NCI-H1694 (cell line): ENCODE data around the gene POLR1A.

Experiments used
- DNase-seq: peaks from one replicate; lab custom pipeline; 2025; lab: John Stamatoyannopoulos, UW

Gene POLR1A

GRCh38 chr2:85976106-85976920 lies 129.4 kb downstream of the POLR1A start:
- DNase-seq, result no peak

DNA sequence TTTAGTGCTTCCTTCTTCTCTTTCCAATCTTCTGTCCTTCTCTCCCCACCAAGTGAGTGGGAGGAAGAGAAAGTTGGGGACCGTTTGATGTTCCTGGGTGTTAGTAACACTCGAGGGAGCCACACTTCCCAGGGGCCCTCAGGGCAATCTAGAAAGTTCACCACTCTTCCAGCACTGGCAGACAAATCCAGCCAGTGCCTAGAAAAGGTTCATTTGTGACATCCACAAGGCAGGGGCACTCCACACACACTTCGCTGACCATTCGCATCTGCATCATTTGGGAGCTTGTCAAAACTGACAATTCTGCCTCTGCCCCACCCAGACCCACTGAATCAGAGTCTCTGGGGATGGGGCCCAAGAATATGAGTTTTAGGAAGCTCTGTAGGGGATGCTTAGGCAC lies 130.1 kb downstream of the POLR1A start:
- no peak for DNase-seq

GRCh38 chr2:85974390-85974789 lies 131.3 kb downstream of the POLR1A start:
- no peak for DNase-seq

DNA sequence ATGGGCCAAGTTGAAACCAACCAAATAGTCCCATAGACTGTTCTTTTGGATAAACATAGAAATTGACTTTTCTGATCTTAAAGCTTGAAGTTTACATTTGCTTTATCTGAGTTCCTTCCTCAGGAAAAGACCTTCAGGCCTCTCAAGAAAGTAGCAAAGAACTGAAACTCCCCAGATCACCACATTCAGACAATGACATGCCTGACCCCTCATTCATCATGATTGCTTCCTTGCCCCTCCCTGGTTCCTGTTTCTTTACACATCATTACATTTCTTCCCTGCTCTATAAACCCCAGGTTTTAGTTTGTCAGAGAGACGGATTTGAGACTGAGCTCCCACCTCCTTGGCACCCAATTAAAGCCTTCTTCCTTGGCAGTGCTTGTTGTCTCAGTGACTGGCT lies 133.3 kb downstream of the POLR1A start:
- DNase-seq, result no peak

- no peak for DNase-seq
These were observed 134.3 kb downstream of the POLR1A start for GRCh38 chr2:85971366-85971765.
